ENCODE measurements around the gene ACER3. TPM values are rescaled to one million over a fixed set of nuclear protein-coding genes. Genes with fewer than 3 reads are reported as not detected.
"Not testable (repeated sequence)": the region's sequence is repeated elsewhere in the genome, so short reads cannot be mapped to it uniquely, and the experiment has no call there.

The ACER3 gene
- 10 to 100 TPM in 1 of 2 donors, 1 to 10 TPM in 1; 7.0 to 24.7 TPM for total RNA-seq

DNA sequence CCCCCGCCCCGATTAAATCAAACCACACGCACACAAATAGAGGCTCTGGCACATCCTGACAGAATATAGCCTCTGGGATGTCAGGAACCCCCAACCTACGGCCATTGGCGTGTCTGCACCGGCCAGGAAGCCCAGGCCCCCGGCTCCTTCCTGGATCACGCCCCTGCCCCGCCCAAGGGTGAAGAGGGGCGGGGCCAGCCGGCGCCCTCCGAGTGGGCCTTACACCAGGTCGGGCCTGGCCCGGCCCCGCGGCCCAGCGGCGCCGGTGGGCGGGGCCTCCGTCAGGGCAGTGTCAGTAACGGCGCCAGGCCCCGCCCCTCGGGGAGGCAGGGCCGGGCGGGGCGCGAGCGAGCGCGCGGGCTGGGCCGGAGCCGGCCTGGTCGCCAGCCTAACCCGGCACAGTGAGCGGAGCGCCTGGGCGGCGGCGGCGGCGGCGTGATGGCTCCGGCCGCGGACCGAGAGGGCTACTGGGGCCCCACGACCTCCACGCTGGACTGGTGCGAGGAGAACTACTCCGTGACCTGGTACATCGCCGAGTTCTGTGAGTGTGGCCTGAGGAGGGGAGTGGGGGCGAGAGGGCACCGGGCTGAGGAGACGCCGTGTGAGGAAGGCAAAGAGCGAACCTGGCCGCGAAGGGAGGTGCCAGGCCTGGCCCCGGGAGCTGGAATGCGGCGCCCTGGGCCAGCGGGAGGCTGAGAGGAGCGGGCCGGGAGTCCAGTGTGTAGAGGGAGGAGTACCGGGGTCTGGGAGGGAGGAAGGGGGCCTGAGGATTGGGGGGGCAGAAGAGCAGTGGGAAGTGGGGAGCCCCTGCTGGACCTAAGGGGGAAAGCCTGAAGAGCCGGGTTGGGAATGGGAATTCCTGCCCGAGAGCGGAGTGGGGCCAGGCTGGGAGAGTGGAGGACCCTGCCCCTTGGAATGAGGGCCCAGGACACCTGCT lies at the start of gene ACER3:
ACER3 (plus strand) TSS at position 380 of the 937 bp plus-strand sequence; CDS start at position 439, 59 bp downstream.
- TF ChIP-seq, protein P1, sequence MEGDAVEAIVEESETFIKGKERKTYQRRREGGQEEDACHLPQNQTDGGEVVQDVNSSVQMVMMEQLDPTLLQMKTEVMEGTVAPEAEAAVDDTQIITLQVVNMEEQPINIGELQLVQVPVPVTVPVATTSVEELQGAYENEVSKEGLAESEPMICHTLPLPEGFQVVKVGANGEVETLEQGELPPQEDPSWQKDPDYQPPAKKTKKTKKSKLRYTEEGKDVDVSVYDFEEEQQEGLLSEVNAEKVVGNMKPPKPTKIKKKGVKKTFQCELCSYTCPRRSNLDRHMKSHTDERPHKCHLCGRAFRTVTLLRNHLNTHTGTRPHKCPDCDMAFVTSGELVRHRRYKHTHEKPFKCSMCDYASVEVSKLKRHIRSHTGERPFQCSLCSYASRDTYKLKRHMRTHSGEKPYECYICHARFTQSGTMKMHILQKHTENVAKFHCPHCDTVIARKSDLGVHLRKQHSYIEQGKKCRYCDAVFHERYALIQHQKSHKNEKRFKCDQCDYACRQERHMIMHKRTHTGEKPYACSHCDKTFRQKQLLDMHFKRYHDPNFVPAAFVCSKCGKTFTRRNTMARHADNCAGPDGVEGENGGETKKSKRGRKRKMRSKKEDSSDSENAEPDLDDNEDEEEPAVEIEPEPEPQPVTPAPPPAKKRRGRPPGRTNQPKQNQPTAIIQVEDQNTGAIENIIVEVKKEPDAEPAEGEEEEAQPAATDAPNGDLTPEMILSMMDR (IDR thresholded peaks at IDR 0.05), result peak; percentile 24
- H3K36me3 ChIP-seq, result no peaks in the 10 kb centered on the region
- no peaks in the 10 kb centered on the region for H3K9me3 ChIP-seq
- H3K4me1 ChIP-seq (ENCODE audit: control insufficient read depth in 1 of 2, low read depth in 2 of 2), result peaks cover 3 to 13% of the 10 kb centered on the region in 2 donors
- H3K27me3 ChIP-seq (replicated peaks; ENCODE audit: insufficient read depth), result no peaks in the 10 kb centered on the region
- H3K4me3 ChIP-seq, result peak within 1 kb of the TSS; percentile 82
- H3K27ac ChIP-seq, result peak within 1 kb of the TSS; percentile 76 to 78
- DNase-seq (ENCODE audit: low spot score) (peak; percentile 54), ATAC-seq (ENCODE audit: insufficient number of reproducible peaks, low FRiP score, low read depth) (peak; percentile 79)

DNA sequence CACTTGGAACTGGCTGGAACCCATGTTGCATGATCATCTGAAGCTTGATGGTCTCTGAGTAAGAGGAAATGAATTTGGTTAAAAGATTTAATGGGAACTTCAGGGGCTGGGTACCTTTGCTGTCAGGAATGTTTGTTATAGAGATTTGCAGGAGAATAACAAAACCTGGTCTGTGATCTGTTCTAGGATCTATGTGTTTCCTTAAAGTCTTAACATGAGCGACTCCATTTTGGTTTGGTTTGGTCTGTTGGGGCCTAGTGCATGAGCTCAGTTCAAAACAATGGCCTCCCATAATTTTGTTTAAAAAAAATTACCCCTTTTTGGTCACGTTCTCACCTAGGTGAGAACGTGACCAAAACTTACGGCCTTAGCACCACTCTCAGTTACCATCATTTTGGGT lies 49.5 kb upstream of the ACER3 start:
- no peaks in the 10 kb centered on the region for H3K36me3 ChIP-seq
- H3K27me3 ChIP-seq (replicated peaks; ENCODE audit: insufficient read depth), result no peaks in the 10 kb centered on the region
- no peak overlapping the region for H3K27ac ChIP-seq
- DNase-seq (ENCODE audit: low spot score) (no peak), ATAC-seq (ENCODE audit: insufficient number of reproducible peaks, low FRiP score, low read depth) (no peak)
- peaks cover 7% of the 10 kb centered on the region for H3K9me3 ChIP-seq
- no peak overlapping the region for H3K4me3 ChIP-seq
- TF ChIP-seq, protein P1 (IDR thresholded peaks at IDR 0.05), result no peak
- peaks cover 8 to 14% of the 10 kb centered on the region in 2 donors for H3K4me1 ChIP-seq (ENCODE audit: control insufficient read depth in 1 of 2, low read depth in 2 of 2)

DNA sequence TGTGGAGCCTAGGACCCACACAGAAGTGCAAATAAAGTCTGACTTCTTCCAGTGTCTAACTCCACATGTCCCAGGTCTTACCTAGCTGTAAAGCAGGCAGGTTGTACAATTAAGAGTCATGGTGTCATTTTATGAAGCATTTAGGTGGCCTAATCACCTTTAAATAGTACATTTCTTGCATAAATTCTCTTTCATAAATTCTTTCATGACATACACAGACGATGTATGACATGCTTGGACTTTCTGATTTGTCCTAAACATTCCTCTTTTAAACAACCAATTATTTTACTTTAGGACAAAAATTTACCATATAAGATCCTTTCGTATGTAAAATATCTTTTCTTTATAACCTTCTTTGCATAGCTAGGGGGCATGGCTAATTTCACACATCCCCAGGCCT lies 46.3 kb upstream of the ACER3 start:
- DNase-seq (ENCODE audit: low spot score), result no peak
- no peaks in the 10 kb centered on the region for H3K36me3 ChIP-seq
- no peaks in the 10 kb centered on the region for H3K27me3 ChIP-seq (replicated peaks; ENCODE audit: insufficient read depth)
- no peak overlapping the region for H3K27ac ChIP-seq
- no peak for ATAC-seq (ENCODE audit: insufficient number of reproducible peaks, low FRiP score, low read depth)
- no peaks in the 10 kb centered on the region for H3K4me1 ChIP-seq (ENCODE audit: control insufficient read depth in 1 of 2, low read depth in 2 of 2)
- no peak overlapping the region for H3K4me3 ChIP-seq
- H3K9me3 ChIP-seq, result peaks cover 7% of the 10 kb centered on the region
- TF ChIP-seq, protein P1 (IDR thresholded peaks at IDR 0.05), result no peak

DNA sequence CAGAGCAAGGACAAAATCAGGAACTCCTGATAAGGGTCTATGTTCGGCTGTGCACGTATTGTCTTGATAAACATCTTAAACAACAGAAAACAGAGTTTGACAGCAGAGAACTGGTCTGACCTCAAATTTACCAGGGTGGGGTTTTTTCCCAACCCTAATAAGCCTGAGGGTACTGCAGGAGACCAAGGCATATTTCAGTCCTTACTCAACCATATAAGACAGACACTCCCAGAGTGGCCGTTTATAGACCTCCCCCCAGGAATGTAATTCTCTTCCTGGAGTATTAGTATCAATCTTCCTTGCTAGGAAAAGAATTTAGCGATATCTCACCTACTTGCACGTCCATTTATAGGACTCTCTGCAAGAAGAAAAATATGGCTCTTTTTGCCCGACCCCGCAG lies 45.0 kb upstream of the ACER3 start:
- not testable (repeated sequence) for ATAC-seq (ENCODE audit: insufficient number of reproducible peaks, low FRiP score, low read depth); H3K27ac ChIP-seq; H3K27me3 ChIP-seq (replicated peaks; ENCODE audit: insufficient read depth); DNase-seq (ENCODE audit: low spot score); H3K4me1 ChIP-seq (ENCODE audit: control insufficient read depth in 1 of 2, low read depth in 2 of 2); H3K4me3 ChIP-seq; H3K36me3 ChIP-seq; H3K9me3 ChIP-seq

DNA sequence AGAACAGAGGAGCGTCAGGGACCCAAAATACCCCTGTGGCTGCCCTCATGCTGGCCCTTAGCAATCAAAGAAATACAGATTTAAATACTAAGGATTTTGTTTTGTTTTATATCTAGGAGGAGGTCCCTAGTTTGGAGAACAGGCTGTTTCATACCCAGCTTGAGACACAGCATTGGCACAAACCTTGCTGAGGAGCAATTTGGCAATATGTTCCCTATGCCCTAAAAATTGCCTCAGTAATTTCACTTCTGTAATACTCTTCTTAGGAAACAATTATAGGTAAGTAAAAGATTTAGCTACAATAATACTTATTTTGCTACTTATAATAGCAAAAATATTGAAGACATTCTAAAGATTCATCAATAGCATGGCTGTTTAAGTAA lies 40.5 kb upstream of the ACER3 start:
- no peak for DNase-seq (ENCODE audit: low spot score)
- Histone ChIP-seq H3K9me3 (peaks cover 3% of the 10 kb centered on the region), H3K27ac (no peak overlapping the region), H3K4me3 (no peak overlapping the region), H3K36me3 (no peaks in the 10 kb centered on the region), H3K27me3 (replicated peaks; ENCODE audit: insufficient read depth) (no peaks in the 10 kb centered on the region), H3K4me1 (ENCODE audit: control insufficient read depth in 1 of 2, low read depth in 2 of 2) (no peaks in the 10 kb centered on the region)
- ATAC-seq (ENCODE audit: insufficient number of reproducible peaks, low FRiP score, low read depth), result no peak
- TF ChIP-seq, protein P1 (IDR thresholded peaks at IDR 0.05), result no peak

DNA sequence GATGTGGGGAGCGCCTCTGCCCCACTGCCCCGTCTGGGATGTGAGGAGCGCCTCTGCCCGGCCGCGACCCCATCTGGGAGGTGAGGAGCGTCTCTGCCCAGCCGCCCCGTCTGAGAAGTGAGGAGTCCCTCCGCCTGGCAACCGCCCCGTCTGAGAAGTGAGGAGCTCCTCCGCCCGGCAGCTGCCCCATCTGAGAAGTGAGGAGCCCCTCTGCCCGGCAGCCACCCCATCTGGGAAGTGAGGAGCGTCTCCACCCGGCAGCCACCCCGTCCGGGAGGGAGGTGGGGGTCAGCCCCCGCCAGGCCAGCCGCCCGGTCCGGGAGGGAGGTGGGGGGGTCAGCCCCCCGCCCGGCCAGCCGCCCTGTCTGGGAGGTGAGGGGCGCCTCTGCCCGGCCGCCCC lies 39.3 kb upstream of the ACER3 start:
- H3K27ac ChIP-seq; ATAC-seq (ENCODE audit: insufficient number of reproducible peaks, low FRiP score, low read depth): not testable (repeated sequence)

More for the DNA sequence above, 39.3 kb upstream of the ACER3 start:
- not testable (repeated sequence) for H3K36me3 ChIP-seq; H3K27me3 ChIP-seq (replicated peaks; ENCODE audit: insufficient read depth); H3K4me3 ChIP-seq; H3K9me3 ChIP-seq; H3K4me1 ChIP-seq (ENCODE audit: control insufficient read depth in 1 of 2, low read depth in 2 of 2); DNase-seq (ENCODE audit: low spot score)
